Nephron (organoid): ENCODE measurements around the gene CERK.

Experiments
- H3K27ac Mint-ChIP-seq, 3 experiments: 2 replicates each; pipeline ENCODE4 v1.8.0; 2020; ENCODE audit warnings: mixed read lengths in 3 of 3, mild to moderate bottlenecking in 2 of 3, moderate library complexity in 1 of 3
- H3K27me3 Mint-ChIP-seq: 2 replicates; pipeline ENCODE4 v1.8.0; 2021; ENCODE audit warnings: low read depth, mild to moderate bottlenecking, moderate library complexity, mixed read lengths
- H3K36me3 Mint-ChIP-seq: 2 replicates; pipeline ENCODE4 v1.8.0; 2020; ENCODE audit warnings: low read depth, mixed read lengths
- H3K4me1 Mint-ChIP-seq: 2 replicates; pipeline ENCODE4 v1.8.0; 2020; ENCODE audit warnings: mixed read lengths
- H3K4me3 Mint-ChIP-seq, 3 experiments: 2 replicates each; pipeline ENCODE4 v1.8.0; 2020; ENCODE audit warnings: mild to moderate bottlenecking in 3 of 3, mixed read lengths in 3 of 3, moderate library complexity in 2 of 3
- H3K9me3 Mint-ChIP-seq: 2 replicates; pipeline ENCODE4 v1.8.0; 2020; ENCODE audit warnings: mixed read lengths
- TF ChIP-seq, protein P1 (sequence below), 3 experiments: fragments of 200-600 bp; sonication (generic); IDR thresholded peaks; one replicate each; pipeline ENCODE4 v1.5.0; 2021; ENCODE audit warnings: antibody characterized with exemption in 3 of 3; ENCODE audit not compliant: unreplicated experiment in 3 of 3

The CERK gene

DNA sequence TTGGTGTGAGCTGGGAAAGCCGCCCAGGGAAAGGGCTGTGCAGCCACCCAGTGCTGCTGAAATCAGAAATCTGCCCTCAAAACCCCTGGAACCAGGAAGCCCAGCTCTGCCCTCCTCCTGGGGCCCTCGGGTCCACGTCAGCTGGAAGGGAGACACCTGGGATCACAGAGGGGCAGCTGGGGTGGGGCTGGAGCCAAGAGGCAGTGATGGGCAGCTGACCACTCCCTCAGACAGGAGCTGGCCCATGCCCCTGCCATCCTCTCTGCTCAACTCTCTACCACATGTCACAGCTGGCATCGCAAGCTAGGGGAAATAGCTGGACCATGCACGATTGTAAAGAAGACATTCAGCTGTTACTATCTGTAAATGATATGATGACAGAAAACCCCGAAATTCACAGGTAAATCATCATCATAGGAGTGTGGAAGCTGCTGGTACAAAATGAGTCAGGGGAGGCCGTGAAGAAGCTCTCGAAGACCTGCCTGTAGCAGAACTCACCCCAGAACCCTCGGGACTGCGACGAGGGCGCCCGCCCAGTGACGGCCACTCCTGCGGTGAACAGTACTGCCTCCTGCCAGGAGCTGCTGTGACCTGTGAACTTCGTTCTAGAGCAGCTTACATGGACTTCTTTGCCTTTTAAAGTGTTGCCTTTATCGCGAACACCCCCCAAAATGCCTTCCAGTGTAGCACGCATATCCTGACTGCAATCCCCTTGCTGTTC lies 55.9 kb downstream of the CERK start:
- TF ChIP-seq, protein P1, sequence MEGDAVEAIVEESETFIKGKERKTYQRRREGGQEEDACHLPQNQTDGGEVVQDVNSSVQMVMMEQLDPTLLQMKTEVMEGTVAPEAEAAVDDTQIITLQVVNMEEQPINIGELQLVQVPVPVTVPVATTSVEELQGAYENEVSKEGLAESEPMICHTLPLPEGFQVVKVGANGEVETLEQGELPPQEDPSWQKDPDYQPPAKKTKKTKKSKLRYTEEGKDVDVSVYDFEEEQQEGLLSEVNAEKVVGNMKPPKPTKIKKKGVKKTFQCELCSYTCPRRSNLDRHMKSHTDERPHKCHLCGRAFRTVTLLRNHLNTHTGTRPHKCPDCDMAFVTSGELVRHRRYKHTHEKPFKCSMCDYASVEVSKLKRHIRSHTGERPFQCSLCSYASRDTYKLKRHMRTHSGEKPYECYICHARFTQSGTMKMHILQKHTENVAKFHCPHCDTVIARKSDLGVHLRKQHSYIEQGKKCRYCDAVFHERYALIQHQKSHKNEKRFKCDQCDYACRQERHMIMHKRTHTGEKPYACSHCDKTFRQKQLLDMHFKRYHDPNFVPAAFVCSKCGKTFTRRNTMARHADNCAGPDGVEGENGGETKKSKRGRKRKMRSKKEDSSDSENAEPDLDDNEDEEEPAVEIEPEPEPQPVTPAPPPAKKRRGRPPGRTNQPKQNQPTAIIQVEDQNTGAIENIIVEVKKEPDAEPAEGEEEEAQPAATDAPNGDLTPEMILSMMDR (IDR thresholded peaks at IDR 0.05; ENCODE audit: unreplicated experiment in 3 of 3), result no peak
- Mint-ChIP-seq H3K27ac (no peak overlapping the region), H3K9me3 (no peaks in the 10 kb centered on the region), H3K4me1 (no peaks in the 10 kb centered on the region), H3K4me3 (no peak overlapping the region), H3K27me3 (no peaks in the 10 kb centered on the region), H3K36me3 (peaks cover 23% of the 10 kb centered on the region)

DNA sequence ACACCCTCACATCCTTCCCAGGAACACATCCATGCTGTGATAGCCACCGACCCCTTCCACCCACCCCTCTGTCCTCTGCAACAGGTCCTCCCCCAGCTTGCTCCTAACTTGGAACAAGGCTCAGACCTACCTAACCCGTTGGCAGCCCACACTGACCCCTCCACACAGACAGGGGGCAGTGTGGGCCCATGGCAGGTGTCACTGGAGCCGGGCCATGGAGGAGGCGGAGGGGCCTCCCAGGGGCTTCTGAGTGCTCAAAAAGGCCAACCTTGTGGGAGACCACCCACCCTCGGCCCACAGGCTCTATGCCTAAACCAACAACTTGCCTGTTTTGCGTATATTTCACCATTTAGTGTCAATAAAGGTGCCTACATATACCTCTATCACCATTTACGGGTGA lies 57.0 kb downstream of the CERK start:
- TF ChIP-seq, protein P1 (IDR thresholded peaks at IDR 0.05; ENCODE audit: unreplicated experiment in 3 of 3), result no peak
- Mint-ChIP-seq H3K36me3 (peaks cover 16% of the 10 kb centered on the region), H3K4me3 (no peak overlapping the region), H3K4me1 (no peaks in the 10 kb centered on the region), H3K9me3 (no peaks in the 10 kb centered on the region), H3K27me3 (no peaks in the 10 kb centered on the region), H3K27ac (no peak overlapping the region)

DNA sequence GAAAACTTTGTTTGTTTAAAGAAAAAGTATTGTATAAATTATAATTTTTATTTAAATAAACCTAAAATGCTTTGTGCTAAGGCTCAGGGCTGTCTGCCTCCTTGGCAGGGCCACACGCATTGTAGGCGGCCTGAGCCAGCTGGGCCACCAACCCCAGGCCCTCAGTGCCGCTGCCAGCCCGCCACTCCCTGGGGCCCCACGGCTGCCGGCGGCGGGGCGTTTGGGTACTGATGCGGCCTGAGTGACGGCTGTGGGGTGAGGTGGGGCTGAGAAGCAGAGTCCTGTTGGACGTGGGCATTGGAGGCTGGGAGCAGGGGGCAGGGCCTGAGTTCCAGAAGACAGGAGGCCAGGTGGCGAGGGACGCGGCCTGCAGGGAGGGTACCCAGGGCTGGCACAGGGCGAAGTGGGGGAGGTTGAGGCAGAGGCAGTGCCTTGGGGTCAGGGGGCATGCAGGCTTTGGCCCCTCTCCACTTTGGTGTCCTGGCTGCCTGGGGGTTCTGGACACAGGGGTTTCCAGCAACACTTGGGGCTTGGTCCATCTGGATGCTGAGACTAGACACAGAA lies 58.3 kb downstream of the CERK start:
- TF ChIP-seq, protein P1 (IDR thresholded peaks at IDR 0.05; ENCODE audit: unreplicated experiment in 3 of 3), result no peak
- Mint-ChIP-seq H3K4me1 (no peaks in the 10 kb centered on the region), H3K27me3 (no peaks in the 10 kb centered on the region), H3K27ac (no peak overlapping the region), H3K4me3 (no peak overlapping the region), H3K36me3 (peaks cover 6% of the 10 kb centered on the region), H3K9me3 (no peaks in the 10 kb centered on the region)

DNA sequence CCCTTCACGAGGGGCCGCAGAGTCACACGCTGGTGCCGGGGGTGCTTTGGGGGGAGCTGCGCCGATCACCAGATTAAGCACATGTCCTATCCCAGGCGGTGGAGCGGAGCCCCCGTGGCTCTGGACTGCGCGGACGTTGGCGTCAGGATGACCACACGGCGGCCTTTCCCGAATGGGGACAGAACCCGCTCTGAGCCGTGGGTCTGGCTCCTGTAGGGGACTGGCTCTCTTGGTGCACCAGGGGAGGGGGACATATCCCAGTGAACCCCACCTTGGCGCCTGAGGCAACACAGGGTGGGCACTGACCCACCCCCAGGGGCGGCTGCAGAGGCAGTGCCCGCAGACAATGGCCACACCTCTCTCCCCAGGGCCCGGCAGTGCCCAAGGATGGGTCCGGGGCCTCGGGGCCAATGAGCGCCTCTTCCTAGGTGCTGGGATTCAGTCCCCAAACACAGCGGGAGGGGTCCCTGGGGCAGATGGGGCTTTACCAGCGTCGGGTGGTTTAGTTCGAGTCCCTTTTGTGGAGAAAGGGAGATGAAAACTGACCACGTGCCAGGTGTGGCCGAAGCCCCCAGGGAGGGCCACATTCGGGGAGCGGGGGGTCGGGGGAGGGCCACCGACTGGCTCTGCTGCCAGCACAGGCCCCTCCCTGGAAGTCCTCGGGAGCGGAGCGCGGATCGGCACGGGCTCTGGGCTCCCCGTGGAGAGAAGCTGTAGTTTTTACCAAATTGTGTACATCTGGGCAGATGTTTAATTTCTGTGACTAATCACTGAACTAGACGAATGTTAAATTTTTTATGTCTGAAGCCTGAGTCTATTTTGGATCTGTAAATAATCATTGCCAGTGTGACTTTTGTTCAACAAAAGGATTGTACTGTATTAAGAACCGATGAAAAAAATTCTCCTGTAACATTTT lies 59.0 kb downstream of the CERK start:
- Mint-ChIP-seq H3K4me1 (no peaks in the 10 kb centered on the region), H3K9me3 (no peaks in the 10 kb centered on the region), H3K36me3 (no peaks in the 10 kb centered on the region), H3K4me3 (no peak overlapping the region), H3K27ac (no peak overlapping the region), H3K27me3 (no peaks in the 10 kb centered on the region)
- TF ChIP-seq, protein P1 (IDR thresholded peaks at IDR 0.05; ENCODE audit: unreplicated experiment in 3 of 3), result no peak

DNA sequence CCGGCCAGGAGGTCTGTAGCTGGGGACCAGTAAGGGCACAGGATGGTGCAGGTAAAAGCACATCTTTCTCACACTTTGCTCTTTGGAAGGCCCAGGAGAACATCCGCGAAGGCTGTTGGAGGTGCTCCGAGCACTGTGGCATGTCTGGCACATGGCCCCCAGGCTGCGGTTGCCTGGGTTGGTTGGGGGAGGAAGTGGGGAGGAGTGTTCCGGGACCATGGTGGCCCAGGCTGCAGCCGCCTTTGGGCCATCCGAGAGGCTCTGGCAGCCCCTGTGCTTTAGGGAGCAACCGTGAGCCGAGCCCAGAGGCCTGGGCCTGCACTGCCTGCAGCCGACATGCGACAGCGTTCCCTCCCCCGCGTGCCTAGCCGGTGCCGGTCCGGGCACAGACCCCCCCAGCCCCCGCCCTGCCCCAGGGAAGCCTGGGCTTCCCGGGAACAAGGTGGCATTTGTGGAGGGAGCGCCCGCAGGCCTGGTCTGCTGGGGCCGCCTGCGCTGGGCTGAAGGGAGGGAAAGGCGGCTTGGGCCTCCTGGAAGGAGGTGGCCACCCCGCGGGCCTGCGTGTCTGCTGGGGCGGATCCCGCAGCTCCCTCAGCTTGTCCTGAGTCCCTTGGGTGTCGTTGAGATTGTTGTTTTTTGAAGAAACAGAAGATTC lies 59.9 kb downstream of the CERK start:
- Mint-ChIP-seq H3K36me3 (no peaks in the 10 kb centered on the region), H3K4me3 (no peak overlapping the region), H3K9me3 (no peaks in the 10 kb centered on the region), H3K27ac (no peak overlapping the region), H3K27me3 (no peaks in the 10 kb centered on the region), H3K4me1 (no peaks in the 10 kb centered on the region)
- TF ChIP-seq, protein P1 (IDR thresholded peaks at IDR 0.05; ENCODE audit: unreplicated experiment in 3 of 3), result no peak
